GM23338 (cell line): Measurements from ENCODE around the gene FANK1. TPM values are rescaled to one million over a fixed set of nuclear protein-coding genes. Genes with fewer than 3 reads are reported as not detected.

Experiments used
- ATAC-seq: fragments of 200-7000 bp; cut with Tn5 transposase; 3 replicates; pipeline ENCODE4 v1.9.1; 2020
- DNase-seq: peaks from one replicate; pipeline ENCODE4 v3.0.0-alpha.2; 2015; ENCODE audit warnings: low spot score
- H2AFZ ChIP-seq: fragments of 200-600 bp; sonication (generic); 2 replicates; pipeline ENCODE4 v1.8.0; 2016; ENCODE audit warnings: antibody characterized with exemption, mild to moderate bottlenecking, moderate library complexity
- H3F3A ChIP-seq: fragments of 200-600 bp; sonication (generic); replicated peaks from 2 replicates; pipeline ENCODE4 v1.8.0; 2017; ENCODE audit warnings: antibody characterized with exemption, mixed run types, low read depth
- H3K27ac ChIP-seq: fragments of 200-600 bp; sonication (generic); 2 replicates; pipeline ENCODE4 v1.6.1; 2016; ENCODE audit warnings: low read depth
- H3K27me3 ChIP-seq: fragments of 200-600 bp; sonication (generic); 2 replicates; pipeline ENCODE4 v1.8.0; 2016; ENCODE audit warnings: mild to moderate bottlenecking, mixed run types, moderate library complexity; ENCODE audit not compliant: insufficient read depth
- H3K36me3 ChIP-seq: fragments of 200-600 bp; sonication (generic); 2 replicates; pipeline ENCODE4 v1.8.0; 2016; ENCODE audit warnings: mild to moderate bottlenecking; ENCODE audit not compliant: insufficient read depth
- H3K4me1 ChIP-seq: fragments of 200-600 bp; sonication (generic); 2 replicates; pipeline ENCODE4 v1.8.0; 2016; ENCODE audit warnings: mild to moderate bottlenecking, moderate library complexity; ENCODE audit not compliant: insufficient read depth
- H3K4me2 ChIP-seq: fragments of 200-600 bp; sonication (generic); 2 replicates; pipeline ENCODE4 v1.7.1; 2017; ENCODE audit warnings: mixed run types
- H3K4me3 ChIP-seq: fragments of 200-600 bp; sonication (generic); 2 replicates; pipeline ENCODE4 v1.6.1; 2016; ENCODE audit warnings: mixed run types
- H3K79me2 ChIP-seq: fragments of 200-600 bp; sonication (generic); replicated peaks from 2 replicates; pipeline ENCODE4 v1.8.0; 2017; ENCODE audit warnings: mild to moderate bottlenecking; ENCODE audit not compliant: insufficient read depth
- H3K9me2 ChIP-seq: fragments of 200-600 bp; sonication (generic); 2 replicates; pipeline ENCODE4 v1.8.0; 2017; ENCODE audit not compliant: insufficient read depth
- H4K20me1 ChIP-seq: fragments of 200-600 bp; sonication (generic); replicated peaks from 2 replicates; pipeline ENCODE4 v1.8.0; 2017; ENCODE audit warnings: mild to moderate bottlenecking; ENCODE audit not compliant: insufficient read depth
- H3K27ac Mint-ChIP-seq: 2 replicates; pipeline ENCODE4 v1.8.0; 2020; ENCODE audit warnings: inconsistent platforms, mild to moderate bottlenecking, moderate library complexity, mixed read lengths
- H3K27me3 Mint-ChIP-seq: 3 replicates; pipeline ENCODE4 v1.8.0; 2022; ENCODE audit warnings: low read depth, mild to moderate bottlenecking, moderate library complexity, mixed read lengths, inconsistent platforms; ENCODE audit not compliant: insufficient read depth, poor library complexity
- H3K36me3 Mint-ChIP-seq: 3 replicates; pipeline ENCODE4 v1.8.0; 2021; ENCODE audit warnings: low read depth, mild to moderate bottlenecking, inconsistent platforms, moderate library complexity, mixed read lengths
- H3K4me1 Mint-ChIP-seq: 3 replicates; pipeline ENCODE4 v1.8.0; 2020; ENCODE audit warnings: mild to moderate bottlenecking, inconsistent platforms, mixed read lengths
- H3K4me3 Mint-ChIP-seq: 3 replicates; pipeline ENCODE4 v1.8.0; 2021; ENCODE audit warnings: moderate library complexity, mild to moderate bottlenecking, inconsistent platforms, mixed read lengths
- H3K9me3 Mint-ChIP-seq: 3 replicates; pipeline ENCODE4 v1.8.0; 2020; ENCODE audit warnings: moderate library complexity, mild to moderate bottlenecking, inconsistent platforms, mixed read lengths
- CREB1 ChIP-seq: fragments of 250-450 bp; sonication (Bioruptor Pico); IDR thresholded peaks from 2 replicates; pipeline ENCODE4 v1.5.0; 2020; ENCODE audit warnings: low read depth, mild to moderate bottlenecking, moderate library complexity
- CTCF ChIP-seq, 2 experiments: fragments of 200-600 bp in 1 of 2; sonication (generic) in 1 of 2; conservative IDR thresholded peaks; 2 replicates each; pipeline versions ENCODE4 v1.5.1 to v1.6.1; 2016 to 2017; ENCODE audit warnings: antibody characterized with exemption in 2 of 2, low read depth in 2 of 2, mild to moderate bottlenecking in 2 of 2, moderate library complexity in 1 of 2
- ETS1 ChIP-seq: IDR thresholded peaks from 2 replicates; pipeline ENCODE4 v1.6.1; 2016; ENCODE audit warnings: antibody characterized with exemption
- EZH2 ChIP-seq: fragments of 200-600 bp; sonication (generic); IDR thresholded peaks from one replicate; pipeline ENCODE4 v1.8.0; 2017; ENCODE audit warnings: antibody characterized with exemption, mild to moderate bottlenecking, low read depth; ENCODE audit not compliant: unreplicated experiment
- NANOG ChIP-seq: IDR thresholded peaks from 2 replicates; pipeline ENCODE4 v1.6.1; 2016; ENCODE audit warnings: antibody characterized with exemption, borderline replicate concordance
- POLR2AphosphoS5 ChIP-seq: IDR thresholded peaks from 2 replicates; pipeline ENCODE4 v1.6.1; 2016; ENCODE audit warnings: antibody characterized with exemption, low read depth
- STAT1 ChIP-seq: IDR thresholded peaks from one replicate; pipeline ENCODE4 v1.6.1; 2016; ENCODE audit warnings: antibody characterized with exemption; ENCODE audit not compliant: unreplicated experiment
- ZNF114 ChIP-seq: fragments of 250-450 bp; sonication (Bioruptor Pico); IDR thresholded peaks from 2 replicates; pipeline ENCODE4 v1.5.0; 2020; ENCODE audit warnings: mild to moderate bottlenecking, moderate library complexity
- ZNF331 ChIP-seq: fragments of 250-450 bp; sonication (Bioruptor Pico); IDR thresholded peaks from 2 replicates; pipeline ENCODE4 v1.5.0; 2020; ENCODE audit warnings: low read depth, mild to moderate bottlenecking, moderate library complexity
- ZNF462 ChIP-seq: fragments of 250-450 bp; sonication (Bioruptor Pico); IDR thresholded peaks from 2 replicates; pipeline ENCODE4 v1.5.0; 2020; ENCODE audit warnings: mild to moderate bottlenecking, moderate library complexity
- polyA plus RNA-seq: library from polyadenylated mRNA; unstranded; fragments of >200 nt; fragmentation: Nextera tagmentation; extraction: Ambion mirVana; gene quantifications from 2 replicates; pipeline ENCODE4 v1.2.1, GENCODE V29; 2016
- total RNA-seq: library from RNA; depleted of rRNA; stranded (reverse); fragments of >200 nt; shearing (Covaris generic); gene quantifications from 2 replicates; pipeline ENCODE4 v1.2.3, GENCODE V29; 2014

The FANK1 gene
- total and polyA plus RNA-seq, 2 experiments from 2014 or later, result 0.37 to 0.69 TPM

- H3K4me3 Mint-ChIP-seq, result no peak overlapping the region
- Histone ChIP-seq H3K36me3 (no peaks in the 10 kb centered on the region), H3K4me1 (no peaks in the 10 kb centered on the region), H3K4me3 (no peak overlapping the region), H3F3A (no peaks in the 10 kb centered on the region), H3K27me3 (no peaks in the 10 kb centered on the region), H3K9me2 (no peaks in the 10 kb centered on the region), H3K27ac (no peak overlapping the region), H3K79me2 (no peaks in the 10 kb centered on the region), H4K20me1 (no peaks in the 10 kb centered on the region), H2AFZ (no peak overlapping the region), H3K4me2 (no peak overlapping the region)
- no peaks in the 10 kb centered on the region for H3K27me3 Mint-ChIP-seq
- ATAC-seq, result peak; percentile 63
- no peak overlapping the region for H3K27ac Mint-ChIP-seq
- no peaks in the 10 kb centered on the region; the same call in 1 of the 3 replicates for H3K9me3 Mint-ChIP-seq
- H3K4me1 Mint-ChIP-seq, result no peaks in the 10 kb centered on the region
- H3K36me3 Mint-ChIP-seq, result no peaks in the 10 kb centered on the region
- TF ChIP-seq CTCF (conservative IDR thresholded peaks at IDR 0.05; ENCODE audit: low read depth in 2 of 2), result peak; percentile 36 to 48
- no peak for TF ChIP-seq NANOG
- peak; percentile 32 for DNase-seq
These were observed 65.4 kb downstream of the FANK1 start for GRCh38 chr10:125961743-125962142.

GRCh38 chr10:125962200-125962599 is 65.8 kb downstream of the FANK1 start:
- no peak overlapping the region for H3K27ac Mint-ChIP-seq
- no peaks in the 10 kb centered on the region for H3K4me1 ChIP-seq
- H3K27me3 Mint-ChIP-seq, result no peaks in the 10 kb centered on the region
- H3K36me3 ChIP-seq, result no peaks in the 10 kb centered on the region
- H3K79me2 ChIP-seq, result no peaks in the 10 kb centered on the region
- H3K4me2 ChIP-seq, result no peak overlapping the region
- H3K4me3 ChIP-seq, result no peak overlapping the region
- no peaks in the 10 kb centered on the region for H3K36me3 Mint-ChIP-seq
- no peaks in the 10 kb centered on the region for H4K20me1 ChIP-seq
- no peak for DNase-seq
- H3F3A ChIP-seq, result no peaks in the 10 kb centered on the region
- H3K9me2 ChIP-seq, result no peaks in the 10 kb centered on the region
- no peaks in the 10 kb centered on the region; the same call in 1 of the 3 replicates for H3K9me3 Mint-ChIP-seq
- H3K4me3 Mint-ChIP-seq, result no peak overlapping the region
- no peak for ATAC-seq
- H3K4me1 Mint-ChIP-seq, result no peaks in the 10 kb centered on the region
- no peak overlapping the region for H3K27ac ChIP-seq
- H3K27me3 ChIP-seq, result no peaks in the 10 kb centered on the region
- no peak overlapping the region for H2AFZ ChIP-seq
- no peak for TF ChIP-seq ZNF331
- no peak for TF ChIP-seq POLR2AphosphoS5
- TF ChIP-seq CREB1 (CRISPR knock-in tag), result no peak
- no peak for TF ChIP-seq ETS1
- no peak for TF ChIP-seq CTCF (conservative IDR thresholded peaks at IDR 0.05; ENCODE audit: low read depth in 2 of 2)
- no peak for TF ChIP-seq ZNF114 (CRISPR knock-in tag)
- no peak for TF ChIP-seq ZNF462 (CRISPR knock-in tag)
- no peak for TF ChIP-seq EZH2
- TF ChIP-seq STAT1, result no peak
- no peak for TF ChIP-seq NANOG
